Kidney (tissue), 14 donors: ENCODE results near the gene OR2W1. TPM values are rescaled to one million over a fixed set of nuclear protein-coding genes. Genes with fewer than 3 reads are reported as not detected.

Experiments used
- DNase-seq, 5 donors: peaks; one replicate each; pipeline ENCODE4 v3.0.0-alpha.2; 2013 to 2020
- FAIRE-seq: peaks from 2 replicates; lab custom pipeline; 2012; peaks lifted over from hg19 to GRCh38; lab: Jason Lieb, UNC
- H3K27ac ChIP-seq, 2 donors: one replicate each; pipeline ENCODE4 v1.7.0; 2013; ENCODE audit warnings: low read depth in 2 of 2, low read length in 2 of 2, inconsistent platforms in 1 of 2
- H3K27me3 ChIP-seq: one replicate; pipeline ENCODE4 v1.7.1; 2013; ENCODE audit warnings: low read length, inconsistent platforms; ENCODE audit not compliant: control insufficient read depth, insufficient read depth
- H3K36me3 ChIP-seq, 3 donors: one replicate each; pipeline versions ENCODE4 v1.7.0 to v1.7.1; 2013; ENCODE audit warnings: low read length in 3 of 3, control low read depth in 1 of 3, inconsistent platforms in 1 of 3; ENCODE audit not compliant: insufficient read depth in 3 of 3, control insufficient read depth in 2 of 3
- H3K4me1 ChIP-seq, 3 donors: one replicate each; pipeline versions ENCODE4 v1.7.0 to v1.7.1; 2013; ENCODE audit warnings: low read length in 3 of 3, inconsistent platforms in 1 of 3, low read depth in 1 of 3; ENCODE audit not compliant: control insufficient read depth in 2 of 3, insufficient read depth in 2 of 3
- H3K4me3 ChIP-seq, 3 donors: one replicate each; pipeline versions ENCODE4 v1.7.0 to v1.8.1; 2013; ENCODE audit warnings: low read length in 3 of 3, control low read depth in 1 of 3, inconsistent platforms in 1 of 3
- H3K9ac ChIP-seq, 3 donors: one replicate each; pipeline versions ENCODE4 v1.7.0 to v1.7.1; 2013; ENCODE audit warnings: low read length in 3 of 3, control low read depth in 1 of 3, inconsistent platforms in 1 of 3
- H3K9me3 ChIP-seq, 3 donors: one replicate each; pipeline versions ENCODE4 v1.7.0 to v1.7.1; 2013; ENCODE audit warnings: low read length in 3 of 3, control low read depth in 1 of 3, inconsistent platforms in 1 of 3; ENCODE audit not compliant: control insufficient read depth in 2 of 3, insufficient read depth in 1 of 3
- CTCF ChIP-seq: IDR thresholded peaks from 3 replicates; pipeline ENCODE4 v1.5.1; 2012; ENCODE audit warnings: mild to moderate bottlenecking, moderate library complexity, borderline replicate concordance; ENCODE audit not compliant: insufficient read depth; ENCODE audit errors: extremely low read depth
- intact Hi-C: fragments of 100-400 bp; cut with DNase I; formaldehyde crosslinking; loops from one replicate; pipeline ENCODE4 v1.11.1; 2022
- polyA plus RNA-seq: library from polyadenylated mRNA; stranded (reverse); fragments of 350-450 nt; fragmentation: Illumina TruSeq; extraction: RNeasy Lipid Tissue Mini Kit (QIAGEN cat#74804); gene quantifications from one replicate; pipeline ENCODE4 v1.2.3, GENCODE V29; 2014; ENCODE audit warnings: low read depth, low replicate concordance; ENCODE audit not compliant: insufficient read depth
- total RNA-seq: library from RNA; stranded (reverse); fragmentation: NEBNext Ultra II Directional; extraction: Animal tissue kit (Norgen Biotek cat#: 25700); gene quantifications from one replicate; pipeline ENCODE4 v1.2.1, GENCODE V29; 2021
- donor health status: control.
- donor health status: control.
- donor health status: control.
- donor health status: control.
- donor health status: control.
- donor health status: DM: yes; HTN: yes; CAD: no.
- donor health status: Normal renal cell carcinoma (clear cell type).

OR2W1 gene
- total and polyA plus RNA-seq, 2 donors from 2014 or later: not detected

GRCh38 chr6:29082457-29082856 lies 37.5 kb upstream of the OR2W1 start:
- DNase-seq (no peak), FAIRE-seq (no peak)
- Histone ChIP-seq H3K27me3 (no peaks in the 10 kb centered on the region), H3K36me3 (no peaks in the 10 kb centered on the region), H3K4me3 (no peak overlapping the region), H3K27ac (no peak overlapping the region), H3K9ac (no peak overlapping the region), H3K4me1 (no peaks in the 10 kb centered on the region), H3K9me3 (no peaks in the 10 kb centered on the region)
- TF ChIP-seq CTCF: no peak
- intact Hi-C loops: no loop called here

GRCh38 chr6:29081312-29081711 lies 36.3 kb upstream of the OR2W1 start:
- no peaks in the 10 kb centered on the region for H3K36me3 ChIP-seq
- no peak overlapping the region for H3K9ac ChIP-seq
- H3K27ac ChIP-seq: no peak overlapping the region
- no peak for FAIRE-seq
- no peaks in the 10 kb centered on the region for H3K27me3 ChIP-seq
- H3K9me3 ChIP-seq: no peaks in the 10 kb centered on the region
- TF ChIP-seq CTCF: no peak
- no peaks in the 10 kb centered on the region for H3K4me1 ChIP-seq
- no peak for DNase-seq
- intact Hi-C loops: no loop called here
- no peak overlapping the region for H3K4me3 ChIP-seq

- Histone ChIP-seq H3K4me1 (no peaks in the 10 kb centered on the region), H3K9ac (no peak overlapping the region), H3K27ac (no peak overlapping the region), H3K27me3 (no peaks in the 10 kb centered on the region), H3K9me3 (no peaks in the 10 kb centered on the region), H3K36me3 (no peaks in the 10 kb centered on the region), H3K4me3 (no peak overlapping the region)
- intact Hi-C loops: no loop called here
- FAIRE-seq (no peak), DNase-seq (peak in 1 of 5 donors; percentile 2)
- no peak for TF ChIP-seq CTCF
Observed at GRCh38 chr6:29079203-29079602, 34.2 kb upstream of the OR2W1 start.
